HUES64 (cell line): ENCODE results near the gene OTOL1. TPM values are rescaled to one million over a fixed set of nuclear protein-coding genes. Genes with fewer than 3 reads are reported as not detected.

Source experiments
- H3K27ac ChIP-seq: 2 replicates; pipeline ENCODE4 v1.7.0; 2013; ENCODE audit warnings: low read depth, low read length, inconsistent platforms
- H3K27me3 ChIP-seq: 2 replicates; pipeline ENCODE4 v1.6.1; 2013; ENCODE audit warnings: mild to moderate bottlenecking, low read length; ENCODE audit not compliant: insufficient read depth
- H3K36me3 ChIP-seq: 2 replicates; pipeline ENCODE4 v1.6.1; 2013; ENCODE audit warnings: mild to moderate bottlenecking, low read length; ENCODE audit not compliant: insufficient read depth
- H3K4me1 ChIP-seq: 2 replicates; pipeline ENCODE4 v1.6.1; 2013; ENCODE audit warnings: mild to moderate bottlenecking, low read length, moderate library complexity; ENCODE audit not compliant: insufficient read depth
- H3K4me3 ChIP-seq: 2 replicates; pipeline ENCODE4 v1.5.1; 2013; ENCODE audit warnings: mild to moderate bottlenecking, low read length, moderate library complexity
- H3K9ac ChIP-seq: 2 replicates; pipeline ENCODE4 v1.6.1; 2013; ENCODE audit warnings: mild to moderate bottlenecking, low read depth, low read length
- H3K9me3 ChIP-seq: 2 replicates; pipeline ENCODE4 v1.6.1; 2013; ENCODE audit warnings: low read depth, low read length; ENCODE audit not compliant: insufficient read depth
- WGBS: fragments of 150-250, 120-280 bp; methylation state at CpG from one replicate; pipeline ENCODE4 v1.1.7; 2013; ENCODE audit warnings: missing lambda C conversion rate; 5-methylcytosine and 5-hydroxymethylcytosine counted together
- polyA plus RNA-seq, 2 experiments: library from polyadenylated mRNA; stranded (reverse); fragments of 50-300 nt; gene quantifications; one replicate each; pipeline ENCODE4 v1.2.3, GENCODE V29; 2013

OTOL1 gene
- not detected for polyA plus RNA-seq (2013, experiment 1 of 2)
- not detected for polyA plus RNA-seq (2013, experiment 2 of 2)

- no peaks in the 10 kb centered on the region for H3K27me3 ChIP-seq
- no peaks in the 10 kb centered on the region for H3K36me3 ChIP-seq
- WGBS, result 83% methylated on average over 1 of the region's 1 CpG
- no peak within 1 kb of the TSS for H3K27ac ChIP-seq
- no peak within 1 kb of the TSS for H3K9ac ChIP-seq
- H3K9me3 ChIP-seq, result peaks cover 4% of the 10 kb centered on the region
- H3K4me3 ChIP-seq, result no peak within 1 kb of the TSS
- no peaks in the 10 kb centered on the region for H3K4me1 ChIP-seq
Measured at GRCh38 chr3:161496508-161496907, at the start of gene OTOL1. Gene OTOL1, plus strand, starts transcription at chr3:161496808. Its CDS starts 0 bp downstream, at chr3:161496808.

GRCh38 chr3:161449785-161450184 is 46.8 kb upstream of the OTOL1 start:
- Histone ChIP-seq H3K9ac (no peak overlapping the region), H3K27ac (no peak overlapping the region), H3K27me3 (no peaks in the 10 kb centered on the region), H3K36me3 (no peaks in the 10 kb centered on the region), H3K4me1 (peaks cover 6% of the 10 kb centered on the region), H3K9me3 (no peaks in the 10 kb centered on the region), H3K4me3 (no peak overlapping the region)
- 92% methylated on average over 2 of the region's 2 CpGs for WGBS

- 85% methylated on average over 2 of the region's 2 CpGs for WGBS
- Histone ChIP-seq H3K27me3 (no peaks in the 10 kb centered on the region), H3K4me3 (no peak overlapping the region), H3K9me3 (no peaks in the 10 kb centered on the region; the same call in 1 of the 2 replicates), H3K4me1 (peaks cover 5% of the 10 kb centered on the region; the same call in 1 of the 2 replicates), H3K9ac (no peak overlapping the region), H3K36me3 (no peaks in the 10 kb centered on the region), H3K27ac (no peak overlapping the region)
Measured at GRCh38 chr3:161452179-161452578, 44.4 kb upstream of the OTOL1 start.

- 83% methylated on average over 2 of the region's 2 CpGs for WGBS
- Histone ChIP-seq H3K9ac (no peak overlapping the region), H3K4me1 (peaks cover 5% of the 10 kb centered on the region; the same call in 1 of the 2 replicates), H3K36me3 (no peaks in the 10 kb centered on the region), H3K4me3 (no peak overlapping the region), H3K27me3 (no peaks in the 10 kb centered on the region), H3K9me3 (no peaks in the 10 kb centered on the region; the same call in 1 of the 2 replicates), H3K27ac (no peak overlapping the region; the same call in 1 of the 2 replicates)
Measured at GRCh38 chr3:161454615-161455014, 42.0 kb upstream of the OTOL1 start.

GRCh38 chr3:161455962-161456361 is 40.6 kb upstream of the OTOL1 start:
- WGBS, result no CpG with 5 or more reads among the region's 2 CpGs
- peaks cover 5% of the 10 kb centered on the region; the same call in 1 of the 2 replicates for H3K4me1 ChIP-seq
- H3K36me3 ChIP-seq, result no peaks in the 10 kb centered on the region
- H3K9ac ChIP-seq, result no peak overlapping the region
- no peak overlapping the region for H3K4me3 ChIP-seq
- no peaks in the 10 kb centered on the region for H3K27me3 ChIP-seq
- H3K9me3 ChIP-seq, result no peaks in the 10 kb centered on the region; the same call in 1 of the 2 replicates
- no peak overlapping the region for H3K27ac ChIP-seq

GRCh38 chr3:161462138-161462537 is 34.5 kb upstream of the OTOL1 start:
- no peaks in the 10 kb centered on the region; the same call in 1 of the 2 replicates for H3K9me3 ChIP-seq
- no peak overlapping the region for H3K4me3 ChIP-seq
- H3K27ac ChIP-seq, result no peak overlapping the region
- no peak overlapping the region for H3K9ac ChIP-seq
- H3K27me3 ChIP-seq, result no peaks in the 10 kb centered on the region
- H3K36me3 ChIP-seq, result no peaks in the 10 kb centered on the region
- H3K4me1 ChIP-seq, result no peaks in the 10 kb centered on the region

- Histone ChIP-seq H3K36me3 (no peaks in the 10 kb centered on the region), H3K9me3 (no peaks in the 10 kb centered on the region), H3K27ac (no peak overlapping the region), H3K4me1 (peaks cover 10% of the 10 kb centered on the region; the same call in 1 of the 2 replicates), H3K4me3 (no peak overlapping the region), H3K27me3 (no peaks in the 10 kb centered on the region), H3K9ac (no peak overlapping the region)
- 96% methylated on average over 1 of the region's 1 CpG for WGBS
Measured at GRCh38 chr3:161471211-161471610, 25.4 kb upstream of the OTOL1 start.

- 87% methylated on average over 2 of the region's 2 CpGs for WGBS
- H3K27ac ChIP-seq, result no peak overlapping the region
- H3K9me3 ChIP-seq, result no peaks in the 10 kb centered on the region
- H3K27me3 ChIP-seq, result no peaks in the 10 kb centered on the region
- peaks cover 10% of the 10 kb centered on the region; the same call in 1 of the 2 replicates for H3K4me1 ChIP-seq
- no peak overlapping the region for H3K4me3 ChIP-seq
- no peaks in the 10 kb centered on the region for H3K36me3 ChIP-seq
- no peak overlapping the region for H3K9ac ChIP-seq
Measured at GRCh38 chr3:161474139-161474538, 22.5 kb upstream of the OTOL1 start.

GRCh38 chr3:161474741-161475140 is 21.9 kb upstream of the OTOL1 start:
- H3K4me1 ChIP-seq, result peaks cover 10% of the 10 kb centered on the region; the same call in 1 of the 2 replicates
- H3K4me3 ChIP-seq, result no peak overlapping the region
- H3K9ac ChIP-seq, result no peak overlapping the region
- H3K9me3 ChIP-seq, result no peaks in the 10 kb centered on the region
- H3K36me3 ChIP-seq, result no peaks in the 10 kb centered on the region
- H3K27me3 ChIP-seq, result no peaks in the 10 kb centered on the region
- H3K27ac ChIP-seq, result no peak overlapping the region
- 96% methylated on average over 3 of the region's 4 CpGs for WGBS

- no peaks in the 10 kb centered on the region for H3K27me3 ChIP-seq
- H3K9me3 ChIP-seq, result no peaks in the 10 kb centered on the region
- no peak overlapping the region for H3K9ac ChIP-seq
- no peak overlapping the region for H3K27ac ChIP-seq
- no peaks in the 10 kb centered on the region for H3K36me3 ChIP-seq
- H3K4me1 ChIP-seq, result peaks cover 10% of the 10 kb centered on the region; the same call in 1 of the 2 replicates
- H3K4me3 ChIP-seq, result no peak overlapping the region
Measured at GRCh38 chr3:161475206-161475605, 21.4 kb upstream of the OTOL1 start.

- Histone ChIP-seq H3K9me3 (no peaks in the 10 kb centered on the region), H3K36me3 (no peaks in the 10 kb centered on the region), H3K4me1 (peaks cover 8% of the 10 kb centered on the region; the same call in 1 of the 2 replicates), H3K9ac (no peak overlapping the region), H3K4me3 (no peak overlapping the region), H3K27me3 (no peaks in the 10 kb centered on the region), H3K27ac (no peak overlapping the region)
Measured at GRCh38 chr3:161475905-161476304, 20.7 kb upstream of the OTOL1 start.

- Histone ChIP-seq H3K9ac (no peak overlapping the region), H3K4me1 (peaks cover 9% of the 10 kb centered on the region; the same call in 1 of the 2 replicates), H3K27me3 (no peaks in the 10 kb centered on the region), H3K27ac (no peak overlapping the region), H3K4me3 (no peak overlapping the region), H3K36me3 (no peaks in the 10 kb centered on the region), H3K9me3 (no peaks in the 10 kb centered on the region)
- 85% methylated on average over 1 of the region's 1 CpG for WGBS
Measured at GRCh38 chr3:161484226-161484625, 12.4 kb upstream of the OTOL1 start.
